OCI-LY7 (cell line): ENCODE measurements around the gene CYP4F2. TPM values are rescaled to one million over a fixed set of nuclear protein-coding genes. Genes with fewer than 3 reads are reported as not detected.
"Not testable (repeated sequence)": the region's sequence is repeated elsewhere in the genome, so short reads cannot be mapped to it uniquely, and the experiment has no call there.

Experiments
- BruUV-seq: library from RNA; stranded (reverse); fragments of 400-500 nt; replicated peaks from 2 replicates; lab custom pipeline; 2021; lab: Mats Ljungman, UMichigan
- CTCF ChIA-PET: fragments of 300-600 bp; sonication (Branson Sonifier 250); formaldehyde crosslinking; loops from one replicate; lab custom pipeline; 2022; ENCODE audit warnings: antibody characterized with exemption; ENCODE audit not compliant: unreplicated experiment; lab: Charles Lee
- POLR2A ChIA-PET: fragments of 300-600 bp; sonication (Branson Sonifier 250); formaldehyde crosslinking; loops from one replicate; lab custom pipeline; 2022; ENCODE audit warnings: antibody characterized with exemption; lab: Charles Lee
- DNase-seq: peaks from one replicate; pipeline ENCODE4 v3.0.0-alpha.2; 2015; ENCODE audit warnings: low spot score
- H2AFZ ChIP-seq: fragments of 200-600 bp; sonication (generic), shearing (Covaris generic); 2 replicates; pipeline ENCODE4 v1.6.1; 2014; ENCODE audit warnings: mild to moderate bottlenecking, antibody characterized with exemption, low read length, moderate library complexity
- H3K27ac ChIP-seq: fragments of 200-600 bp; sonication (generic); 2 replicates; pipeline ENCODE4 v1.5.1; 2014; ENCODE audit warnings: mixed run types, low read depth, mild to moderate bottlenecking, moderate library complexity, low read length, inconsistent platforms; ENCODE audit not compliant: poor library complexity, severe bottlenecking
- H3K36me3 ChIP-seq: fragments of 200-600 bp; sonication (generic); 2 replicates; pipeline ENCODE4 v1.6.1; 2014; ENCODE audit warnings: mild to moderate bottlenecking, antibody characterized with exemption, low read length, moderate library complexity, mixed read lengths; ENCODE audit not compliant: insufficient read depth
- H3K4me1 ChIP-seq: fragments of 200-600 bp; sonication (generic); 2 replicates; pipeline ENCODE4 v1.5.1; 2014; ENCODE audit warnings: mild to moderate bottlenecking, low read length; ENCODE audit not compliant: insufficient read depth, poor library complexity, severe bottlenecking
- H3K4me2 ChIP-seq: fragments of 200-600 bp; sonication (generic); 2 replicates; pipeline ENCODE4 v1.6.1; 2014; ENCODE audit warnings: mild to moderate bottlenecking, low read length
- H3K4me3 ChIP-seq: fragments of 200-600 bp; sonication (generic); 2 replicates; pipeline ENCODE4 v1.5.1; 2014; ENCODE audit warnings: mild to moderate bottlenecking, low read depth, low read length; ENCODE audit not compliant: poor library complexity, severe bottlenecking
- H3K79me2 ChIP-seq: fragments of 200-600 bp; sonication (generic); 2 replicates; pipeline ENCODE4 v1.6.1; 2016; ENCODE audit warnings: low read depth, mild to moderate bottlenecking, low read length, moderate library complexity, mixed read lengths; ENCODE audit not compliant: insufficient read depth
- H3K9me2 ChIP-seq: fragments of 200-600 bp; sonication (generic); 2 replicates; pipeline ENCODE4 v1.6.1; 2016; ENCODE audit warnings: mild to moderate bottlenecking, low read length, mixed read lengths; ENCODE audit not compliant: insufficient read depth
- H3K9me3 ChIP-seq: fragments of 200-600 bp; sonication (generic); 2 replicates; pipeline ENCODE4 v1.6.1; 2014; ENCODE audit warnings: mild to moderate bottlenecking, mixed run types, low read length, mixed read lengths
- H4K20me1 ChIP-seq: fragments of 200-600 bp; sonication (generic); 2 replicates; pipeline ENCODE4 v1.6.1; 2014; ENCODE audit warnings: mild to moderate bottlenecking, antibody characterized with exemption, low read length, moderate library complexity, mixed read lengths; ENCODE audit not compliant: insufficient read depth
- CTCF ChIP-seq: fragments of 200-600 bp; sonication (generic); conservative IDR thresholded peaks from 2 replicates; pipeline ENCODE4 v1.5.1; 2014; ENCODE audit warnings: mild to moderate bottlenecking, antibody characterized with exemption, low read length, moderate library complexity, mixed read lengths
- EZH2phosphoT487 ChIP-seq: fragments of 200-600 bp; sonication (generic); IDR thresholded peaks from 2 replicates; pipeline ENCODE4 v1.6.1; 2018; ENCODE audit warnings: low read depth, borderline replicate concordance, mild to moderate bottlenecking, mixed run types, antibody characterized with exemption, low read length, moderate library complexity, mixed read lengths
- intact Hi-C: fragments of 100-400 bp; cut with micrococcal nuclease; formaldehyde crosslinking; loops from one replicate; pipeline ENCODE4 v1.10.0; 2022; ENCODE audit not compliant: unreplicated experiment
- total RNA-seq, 2 experiments: library from RNA; depleted of rRNA in 1 of 2; stranded (reverse); fragments of >200 nt in 1 of 2; shearing (Covaris generic) in 1 of 2; gene quantifications; 2 replicates each; pipeline ENCODE4 v1.2.3, GENCODE V29; 2014 to 2022

Gene CYP4F2
- total RNA-seq, 2 experiments from 2014 or later, result not detected

GRCh38 chr19:15893477-15893876 lies 4.4 kb downstream of the CYP4F2 start:
- Histone ChIP-seq H3K36me3 (no peaks in the 10 kb centered on the region), H4K20me1 (no peaks in the 10 kb centered on the region), H3K4me2 (no peak overlapping the region), H3K27ac (no peak overlapping the region), H3K9me2 (no peaks in the 10 kb centered on the region), H3K9me3 (no peaks in the 10 kb centered on the region), H3K4me1 (no peaks in the 10 kb centered on the region), H2AFZ (no peak overlapping the region), H3K79me2 (no peaks in the 10 kb centered on the region), H3K4me3 (no peak overlapping the region)
- no peak for DNase-seq
- POLR2A ChIA-PET, result no interaction called here
- CTCF ChIA-PET, result no interaction called here
- TF ChIP-seq EZH2phosphoT487 (no peak), CTCF (no peak)
- intact Hi-C loops, result no loop called here
- no TSS peak for BruUV-seq

- Histone ChIP-seq H2AFZ (no peak overlapping the region), H3K4me1 (no peaks in the 10 kb centered on the region), H3K36me3 (no peaks in the 10 kb centered on the region), H3K4me2 (no peak overlapping the region), H3K79me2 (no peaks in the 10 kb centered on the region), H4K20me1 (no peaks in the 10 kb centered on the region), H3K9me3 (no peaks in the 10 kb centered on the region), H3K9me2 (no peaks in the 10 kb centered on the region), H3K27ac (no peak overlapping the region), H3K4me3 (no peak overlapping the region)
- intact Hi-C loops, result no loop called here
- BruUV-seq, result no TSS peak
- DNase-seq, result no peak
- POLR2A ChIA-PET, result no interaction called here
- CTCF ChIA-PET, result no interaction called here
- no peak for TF ChIP-seq CTCF
- TF ChIP-seq EZH2phosphoT487, result no peak
Observed at GRCh38 chr19:15892012-15892411, 5.9 kb downstream of the CYP4F2 start.

- Histone ChIP-seq H3K79me2 (no peaks in the 10 kb centered on the region), H3K27ac (no peak overlapping the region), H3K36me3 (no peaks in the 10 kb centered on the region), H3K4me3 (no peak overlapping the region), H3K9me2 (no peaks in the 10 kb centered on the region), H2AFZ (no peak overlapping the region), H3K4me2 (no peak overlapping the region), H3K9me3 (no peaks in the 10 kb centered on the region), H3K4me1 (no peaks in the 10 kb centered on the region), H4K20me1 (no peaks in the 10 kb centered on the region)
- DNase-seq, result no peak
- TF ChIP-seq CTCF, result no peak
- no peak for TF ChIP-seq EZH2phosphoT487
- intact Hi-C loops, result no loop called here
- BruUV-seq, result no TSS peak
- ChIA-PET POLR2A (no interaction called here), CTCF (no interaction called here)
Observed at GRCh38 chr19:15891434-15891833, 6.4 kb downstream of the CYP4F2 start.

- H3K36me3 ChIP-seq, H3K9me3 ChIP-seq, BruUV-seq, H3K9me2 ChIP-seq, H2AFZ ChIP-seq, H4K20me1 ChIP-seq, H3K4me1 ChIP-seq, H3K4me2 ChIP-seq, H3K79me2 ChIP-seq, H3K4me3 ChIP-seq, H3K27ac ChIP-seq, DNase-seq, intact Hi-C loops, CTCF ChIA-PET, POLR2A ChIA-PET: not testable (repeated sequence)
Observed at GRCh38 chr19:15889339-15889738, 8.5 kb downstream of the CYP4F2 start.
